Measurements from ENCODE around the gene GSTO2.

The GSTO2 gene

GRCh38 chr10:104308439-104308903 lies 39.5 kb downstream of the GSTO2 start:
- FAIRE-seq, result no peak
- no peak for DNase-seq (ENCODE audit: insufficient read length, low spot score)
- no peak for TF ChIP-seq CTCF (IDR thresholded peaks at IDR 0.05; ENCODE audit: insufficient read depth, missing control alignments)

DNA sequence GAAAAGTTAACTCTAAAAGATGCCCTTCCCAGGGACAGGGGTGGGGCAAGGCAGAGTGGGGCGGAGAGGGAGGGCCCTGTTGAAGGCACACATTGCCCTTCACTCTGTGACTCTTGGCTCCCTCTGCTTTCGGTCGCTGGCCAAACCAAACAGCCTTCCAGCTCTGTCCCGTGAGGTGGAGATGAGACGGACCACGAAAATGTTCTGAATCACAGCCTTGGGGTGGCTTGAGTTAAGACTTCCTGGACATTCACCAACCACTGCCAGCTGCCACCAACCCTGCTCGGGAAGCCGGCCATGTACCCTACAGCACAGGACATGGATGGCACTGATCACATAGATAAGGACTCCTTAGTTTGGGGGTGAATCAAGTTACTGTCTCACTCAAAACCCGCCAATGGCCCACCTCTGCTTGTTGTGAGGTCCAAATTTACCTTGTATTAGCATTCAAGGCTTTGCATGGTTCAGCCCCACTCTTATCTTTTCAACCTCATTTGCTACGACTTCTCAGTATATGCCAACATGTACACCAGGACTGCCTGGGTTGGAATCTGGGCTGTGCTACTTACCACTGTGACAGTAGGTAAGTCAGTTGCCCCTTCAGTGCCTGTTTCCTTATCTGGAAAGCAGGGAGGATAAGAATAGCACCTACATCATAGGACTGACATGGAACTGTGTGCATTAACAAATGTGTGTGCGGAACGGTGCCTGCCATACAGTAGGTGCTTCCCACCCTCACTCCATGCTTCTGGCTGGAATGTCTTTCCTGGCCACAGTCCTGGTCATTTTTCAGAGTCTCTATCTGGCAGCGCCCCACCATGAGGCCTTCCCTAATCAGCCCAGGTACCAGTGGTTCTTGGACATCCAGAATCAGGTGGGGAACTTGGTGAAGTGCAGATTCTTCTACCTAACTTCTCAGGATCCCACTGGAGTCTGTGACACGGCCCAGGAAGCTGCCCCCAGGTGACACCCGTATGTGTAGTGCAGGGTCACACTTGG lies 41.3 kb downstream of the GSTO2 start:
- DNase-seq (ENCODE audit: insufficient read length, low spot score) (no peak), FAIRE-seq (no peak)
- no peak for TF ChIP-seq CTCF (IDR thresholded peaks at IDR 0.05; ENCODE audit: insufficient read depth, missing control alignments)

DNA sequence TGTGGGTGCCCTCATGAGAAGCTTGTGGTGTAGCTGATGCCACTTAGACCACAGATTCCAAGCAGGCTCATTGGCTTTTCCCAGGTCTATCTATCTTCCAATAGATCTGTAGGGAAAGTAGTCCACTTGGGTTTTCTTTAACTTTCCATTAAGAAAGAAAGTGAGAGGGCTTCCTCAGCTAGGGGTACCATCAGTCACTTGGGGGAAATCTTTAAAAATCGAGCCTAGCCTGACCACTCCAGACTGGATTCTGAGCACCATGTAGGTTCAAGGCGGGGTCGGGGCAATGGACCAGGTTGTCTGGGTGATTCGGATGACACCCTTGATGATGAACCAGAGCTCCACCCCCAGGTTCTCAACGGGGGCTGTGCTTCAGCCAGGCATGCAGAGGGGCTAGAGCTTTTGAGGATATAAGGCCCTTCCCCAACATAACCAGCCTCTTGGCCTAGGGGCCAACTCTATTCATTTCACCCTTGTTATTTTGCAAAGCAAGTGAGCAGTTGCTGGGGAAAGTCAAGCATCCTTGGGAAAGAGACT lies 42.3 kb downstream of the GSTO2 start:
- FAIRE-seq (no peak), DNase-seq (ENCODE audit: insufficient read length, low spot score) (no peak)
- TF ChIP-seq CTCF (IDR thresholded peaks at IDR 0.05; ENCODE audit: insufficient read depth, missing control alignments), result no peak

DNA sequence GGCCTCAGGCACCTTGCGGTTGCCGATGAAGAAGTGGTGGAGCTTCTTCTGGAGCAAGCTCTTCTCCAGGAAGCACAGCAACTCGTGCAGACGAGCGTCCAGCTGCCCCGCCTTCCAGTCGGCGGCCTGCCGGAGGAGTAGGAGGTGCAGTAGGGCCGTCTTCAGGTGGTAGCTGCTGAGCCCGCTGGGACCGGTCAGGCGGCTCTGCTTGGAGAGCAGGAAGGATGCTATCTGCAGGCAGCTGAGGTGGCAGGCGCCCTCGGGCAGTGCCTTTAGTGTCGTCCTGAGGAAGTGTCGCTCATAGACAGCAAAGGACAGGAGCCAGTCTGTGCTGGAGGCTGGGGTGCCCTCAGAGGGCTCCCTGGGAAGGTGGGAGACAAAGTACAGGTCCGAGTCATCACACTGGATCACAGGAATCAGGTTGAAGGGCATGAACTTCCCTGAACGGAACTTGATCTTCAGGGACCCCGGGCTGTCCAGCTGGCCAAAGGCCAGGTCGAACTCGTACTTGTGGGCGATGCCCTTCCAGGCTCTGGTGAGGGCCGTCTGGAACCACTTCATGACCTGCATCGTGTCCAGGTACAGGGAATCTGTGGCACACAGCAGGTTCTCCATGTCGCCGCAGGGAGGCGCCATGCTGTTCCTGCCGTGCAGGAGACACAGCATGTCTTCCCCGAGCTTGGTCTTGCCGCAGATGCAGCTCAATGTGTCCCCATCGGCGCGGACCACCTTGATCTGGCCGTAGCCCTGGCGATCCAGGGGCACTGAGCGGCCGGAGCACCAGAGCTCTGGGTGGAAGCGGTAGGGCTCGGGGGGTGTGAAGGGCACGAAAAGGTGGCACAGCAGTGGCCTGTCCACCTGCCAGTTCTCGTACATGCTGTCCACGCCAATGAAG lies 45.9 kb downstream of the GSTO2 start:
- TF ChIP-seq CTCF (IDR thresholded peaks at IDR 0.05; ENCODE audit: insufficient read depth, missing control alignments), result no peak
- no peak for FAIRE-seq

DNA sequence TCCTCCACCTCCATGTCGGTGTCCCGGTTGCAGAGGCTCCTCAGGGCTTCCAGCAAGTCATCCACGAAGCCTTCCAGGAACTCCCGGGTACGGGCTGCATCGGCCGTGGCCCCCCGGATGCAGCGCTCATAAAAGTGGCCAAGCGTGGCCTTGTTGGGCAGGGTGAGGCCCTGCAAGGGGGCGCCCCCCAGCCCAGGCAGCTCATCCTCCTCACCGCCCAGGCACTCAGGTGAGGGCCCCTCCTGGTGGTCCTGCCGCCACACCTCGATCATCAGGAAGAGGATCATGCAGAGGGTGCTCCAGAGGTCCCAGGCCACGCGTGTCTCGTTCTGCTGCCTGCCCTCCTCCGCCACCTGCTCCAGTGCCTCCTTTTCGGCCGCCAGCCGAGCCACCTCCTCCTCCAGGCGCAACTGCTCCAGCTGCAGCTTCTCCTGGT lies 46.5 kb downstream of the GSTO2 start:
- DNase-seq (ENCODE audit: insufficient read length, low spot score) (no peak), FAIRE-seq (no peak)
- TF ChIP-seq CTCF (IDR thresholded peaks at IDR 0.05; ENCODE audit: insufficient read depth, missing control alignments), result no peak

More for the DNA sequence above, 45.9 kb downstream of the GSTO2 start:
- DNase-seq (ENCODE audit: insufficient read length, low spot score), result no peak

- TF ChIP-seq CTCF (IDR thresholded peaks at IDR 0.05; ENCODE audit: insufficient read depth, missing control alignments), result no peak
- no peak for DNase-seq (ENCODE audit: insufficient read length, low spot score)
- FAIRE-seq, result no peak
Measured at GRCh38 chr10:104316321-104317099, 47.5 kb downstream of the GSTO2 start.

Measured in D721Med (cell line).